ENCODE results near the gene SORCS2. TPM values are rescaled to one million over a fixed set of nuclear protein-coding genes. Genes with fewer than 3 reads are reported as not detected.

The SORCS2 gene
- polyA plus RNA-seq, 1 of the 3 experiments (the other 2 are of a cell fraction) = 1.6 TPM

- Histone ChIP-seq H2AFZ (ENCODE audit: low read depth) (no peak overlapping the region), H3F3A (replicated peaks; ENCODE audit: insufficient read depth) (no peaks in the 10 kb centered on the region), H4K20me1 (ENCODE audit: insufficient read depth) (no peaks in the 10 kb centered on the region), H3K4me2 (no peak overlapping the region), H3K27me3 (ENCODE audit: insufficient read depth) (peaks cover 24% of the 10 kb centered on the region), H3K9me2 (no peaks in the 10 kb centered on the region), H3K4me3 (ENCODE audit: low read depth in 2 of 2, low read length in 1 of 2) (no peak overlapping the region), H3K36me3 (replicated peaks in 1 of 2; ENCODE audit: control insufficient read depth in 1 of 2, insufficient read depth in 2 of 2, low read length in 1 of 2) (no peaks in the 10 kb centered on the region), H3K4me1 (ENCODE audit: control insufficient read depth in 1 of 2, insufficient read depth in 2 of 2, low read depth in 1 of 2, low read length in 1 of 2) (peaks cover 0 to 19% of the 10 kb centered on the region in 2 experiments; a peak in 2 of 4 replicates), H3K9me3 (no peaks in the 10 kb centered on the region), H3K9ac (no peak overlapping the region), H3K79me2 (ENCODE audit: insufficient read depth) (no peaks in the 10 kb centered on the region), H3K27ac (ENCODE audit: low read depth in 2 of 2, low read length in 1 of 2) (no peak overlapping the region)
- CTCF ChIA-PET = interaction anchor here (1.1 to 2.3 kb wide), 7 partner anchors 10 to 137 kb away, joined by 3 to 18 read pairs (median 8); no protein-coding TSS in a partner anchor
- WGBS (ENCODE audit: low lambda C conversion rate) = 82% methylated on average over 12 of the region's 18 CpGs
- TF ChIP-seq PBX3 (IDR thresholded peaks at IDR 0.05) (no peak), POLR2AphosphoS5 (IDR thresholded peaks at IDR 0.05; ENCODE audit: low read depth, low read length) (no peak), TCF12 (IDR thresholded peaks at IDR 0.05) (no peak), TAF1 (IDR thresholded peaks at IDR 0.05; ENCODE audit: borderline replicate concordance, low read depth, low read length) (no peak), CTCF (IDR thresholded peaks at IDR 0.05) (no peak), MXI1 (IDR thresholded peaks at IDR 0.05; ENCODE audit: low read depth, low read length) (no peak), FOSL2 (IDR thresholded peaks at IDR 0.05; ENCODE audit: borderline replicate concordance, low read depth) (no peak), GATA2 (CRISPR knock-in tag; IDR thresholded peaks at IDR 0.05) (no peak), RCOR1 (IDR thresholded peaks at IDR 0.05; ENCODE audit: low read length) (no peak), GABPA (IDR thresholded peaks at IDR 0.05; ENCODE audit: low read depth) (no peak), ELF1 (IDR thresholded peaks at IDR 0.05) (no peak), MEF2A (IDR thresholded peaks at IDR 0.05; ENCODE audit: borderline replicate concordance, low read depth) (no peak), REST (IDR thresholded peaks at IDR 0.05; ENCODE audit: low read depth, low read length) (no peak), EZH2phosphoT487 (IDR thresholded peaks at IDR 0.05; ENCODE audit: borderline replicate concordance, low read depth) (no peak), EP300 (IDR thresholded peaks at IDR 0.05; ENCODE audit: borderline replicate concordance in 1 of 2, low read depth in 1 of 2, low read length in 1 of 2) (no peak)
- DNase-seq = no peak
- POLR2A ChIA-PET = no interaction called here
Observed at GRCh38 chr4:7158081-7158750, 34.1 kb upstream of the SORCS2 start.

All from SK-N-SH (cell line).